Measurements from ENCODE around the gene LSM2.

GRCh38 chr6:31785475-31785874 lies 21.3 kb downstream of the LSM2 start:
- TF ChIP-seq CTCF (IDR thresholded peaks at IDR 0.05) (no peak), POLR2A (IDR thresholded peaks at IDR 0.05) (no peak)
